Activated CD4-positive, alpha-beta T cell treated with anti-CD3 and anti-CD28 coated beads, Interleukin-2, amount 10 ng/mL, durations not matched to agents 7 days and 5 days (primary cell): Measurements from ENCODE around the gene CCDC12. TPM values are rescaled to one million over a fixed set of nuclear protein-coding genes. Genes with fewer than 3 reads are reported as not detected.

ENCODE experiments used
- CTCF ChIA-PET: fragments of 350-600 bp; sonication (Branson Sonifier 250); formaldehyde crosslinking; loops from one replicate; lab custom pipeline; 2021; ENCODE audit warnings: antibody characterized with exemption; lab: Charles Lee
- POLR2A ChIA-PET: fragments of 350-600 bp; sonication (Branson Sonifier 250); formaldehyde crosslinking; loops from one replicate; lab custom pipeline; 2021; ENCODE audit warnings: antibody characterized with exemption; lab: Charles Lee
- DNase-seq: peaks from one replicate; pipeline ENCODE4 v3.0.0-alpha.2; 2020
- H3K27ac Mint-ChIP-seq: one replicate; pipeline ENCODE4 v1.8.0; 2021; ENCODE audit warnings: mild to moderate bottlenecking, moderate library complexity, mixed read lengths
- H3K27me3 Mint-ChIP-seq: one replicate; pipeline ENCODE4 v1.8.0; 2021; ENCODE audit warnings: mixed read lengths
- H3K36me3 Mint-ChIP-seq: one replicate; pipeline ENCODE4 v1.8.0; 2021; ENCODE audit warnings: low read depth, mixed read lengths
- H3K4me1 Mint-ChIP-seq: one replicate; pipeline ENCODE4 v1.8.0; 2021; ENCODE audit warnings: mixed read lengths
- H3K4me3 Mint-ChIP-seq: one replicate; pipeline ENCODE4 v1.8.0; 2021; ENCODE audit warnings: mild to moderate bottlenecking, moderate library complexity, mixed read lengths
- H3K9me3 Mint-ChIP-seq: one replicate; pipeline ENCODE4 v1.8.0; 2021; ENCODE audit warnings: mixed read lengths
- total RNA-seq, 2 experiments: library from RNA; stranded (reverse); gene quantifications; one replicate each; pipeline ENCODE4 v1.2.3, GENCODE V29; 2021

CCDC12 gene
- total RNA-seq, 2 experiments from 2014 or later: 48.7 to 56.1 TPM

- DNase-seq: no peak
- POLR2A ChIA-PET: no interaction called here
- CTCF ChIA-PET: interaction anchor here (0.6 kb wide), 1 partner anchor 51 kb away, joined by 3 read pairs; no protein-coding TSS in a partner anchor
- Mint-ChIP-seq H3K27ac (peak overlapping the region; percentile 55), H3K4me1 (peaks cover 49% of the 10 kb centered on the region), H3K9me3 (no peaks in the 10 kb centered on the region), H3K4me3 (no peak overlapping the region), H3K36me3 (peaks cover 51% of the 10 kb centered on the region), H3K27me3 (no peaks in the 10 kb centered on the region)
These were observed 14.2 kb upstream of the CCDC12 start for GRCh38 chr3:46990573-46991374.

GRCh38 chr3:46989146-46989810 lies 12.7 kb upstream of the CCDC12 start:
- Mint-ChIP-seq H3K27ac (peak overlapping the region; percentile 86), H3K4me1 (peaks cover 63% of the 10 kb centered on the region), H3K9me3 (no peaks in the 10 kb centered on the region), H3K4me3 (peak overlapping the region; percentile 22), H3K27me3 (no peaks in the 10 kb centered on the region), H3K36me3 (peaks cover 55% of the 10 kb centered on the region)
- ChIA-PET POLR2A (no interaction called here), CTCF (interaction anchor here (0.6 kb wide), 1 partner anchor 19 kb away, joined by 4 read pairs; no protein-coding TSS in a partner anchor)
- DNase-seq: no peak

- DNase-seq: no peak
- ChIA-PET POLR2A (interaction anchor here (0.6 kb wide), 1 partner anchor 35 kb away, joined by 3 read pairs; no protein-coding TSS in a partner anchor), CTCF (interaction anchor here (0.6 to 1.9 kb wide), 2 partner anchors 19 to 41 kb away, joined by 4 to 6 read pairs; no protein-coding TSS in a partner anchor)
- Mint-ChIP-seq H3K4me3 (peak overlapping the region; percentile 73), H3K27ac (peak overlapping the region; percentile 86), H3K27me3 (no peaks in the 10 kb centered on the region), H3K4me1 (peaks cover 66% of the 10 kb centered on the region), H3K9me3 (no peaks in the 10 kb centered on the region), H3K36me3 (peaks cover 52% of the 10 kb centered on the region)
These were observed 12.1 kb upstream of the CCDC12 start for GRCh38 chr3:46988616-46989015.

- Mint-ChIP-seq H3K27ac (peak overlapping the region; percentile 86), H3K36me3 (peaks cover 52% of the 10 kb centered on the region), H3K9me3 (no peaks in the 10 kb centered on the region), H3K27me3 (no peaks in the 10 kb centered on the region), H3K4me1 (peaks cover 69% of the 10 kb centered on the region), H3K4me3 (peak overlapping the region; percentile 73)
- POLR2A ChIA-PET: interaction anchor here (0.5 to 1.0 kb wide), 3 partner anchors 11 to 140 kb away, joined by 3 read pairs; partner anchors contain the start of gene CCDC12
- CTCF ChIA-PET: interaction anchor here (0.5 to 1.9 kb wide), 8 partner anchors 9 to 191 kb away, joined by 3 to 6 read pairs (median 3); partner anchors contain the start of genes CCDC12 and NBEAL2
- peak; percentile 93 for DNase-seq
These were observed 11.3 kb upstream of the CCDC12 start for GRCh38 chr3:46987743-46988401.

GRCh38 chr3:46987319-46987742 lies 10.8 kb upstream of the CCDC12 start:
- H3K4me1 Mint-ChIP-seq: peaks cover 74% of the 10 kb centered on the region
- DNase-seq: no peak
- POLR2A ChIA-PET: interaction anchor here (0.5 to 1.0 kb wide), 3 partner anchors 10 to 140 kb away, joined by 3 read pairs; partner anchors contain the start of gene CCDC12
- H3K9me3 Mint-ChIP-seq: no peaks in the 10 kb centered on the region
- H3K27ac Mint-ChIP-seq: peak overlapping the region; percentile 86
- CTCF ChIA-PET: interaction anchor here (0.5 to 1.9 kb wide), 9 partner anchors 9 to 192 kb away, joined by 3 to 6 read pairs (median 3); partner anchors contain the start of genes CCDC12 and NBEAL2
- peaks cover 53% of the 10 kb centered on the region for H3K36me3 Mint-ChIP-seq
- no peaks in the 10 kb centered on the region for H3K27me3 Mint-ChIP-seq
- H3K4me3 Mint-ChIP-seq: peak overlapping the region; percentile 73

- Mint-ChIP-seq H3K27me3 (no peaks in the 10 kb centered on the region), H3K4me1 (peaks cover 77% of the 10 kb centered on the region), H3K27ac (peak overlapping the region; percentile 86), H3K9me3 (no peaks in the 10 kb centered on the region), H3K36me3 (peaks cover 53% of the 10 kb centered on the region), H3K4me3 (peak overlapping the region; percentile 73)
- ChIA-PET POLR2A (interaction anchor here (0.6 to 1.0 kb wide), 2 partner anchors 10 kb away, joined by 3 read pairs; partner anchors contain the start of gene CCDC12), CTCF (interaction anchor here (0.8 to 1.9 kb wide), 8 partner anchors 8 to 49 kb away, joined by 3 to 6 read pairs (median 3); partner anchors contain the start of genes CCDC12 and NBEAL2)
- no peak for DNase-seq
These were observed 10.3 kb upstream of the CCDC12 start for GRCh38 chr3:46986782-46987310.

GRCh38 chr3:46986055-46986730 lies 9.6 kb upstream of the CCDC12 start:
- no peak for DNase-seq
- H3K4me3 Mint-ChIP-seq: peak overlapping the region; percentile 73
- POLR2A ChIA-PET: no interaction called here
- no peaks in the 10 kb centered on the region for H3K27me3 Mint-ChIP-seq
- peaks cover 83% of the 10 kb centered on the region for H3K4me1 Mint-ChIP-seq
- H3K9me3 Mint-ChIP-seq: no peaks in the 10 kb centered on the region
- CTCF ChIA-PET: interaction anchor here (1.0 kb wide), 1 partner anchor 36 kb away, joined by 3 read pairs; no protein-coding TSS in a partner anchor
- H3K27ac Mint-ChIP-seq: peak overlapping the region; percentile 86
- H3K36me3 Mint-ChIP-seq: peaks cover 49% of the 10 kb centered on the region

- Mint-ChIP-seq H3K27ac (peak overlapping the region; percentile 86), H3K36me3 (peaks cover 43% of the 10 kb centered on the region), H3K9me3 (no peaks in the 10 kb centered on the region), H3K27me3 (no peaks in the 10 kb centered on the region), H3K4me3 (no peak overlapping the region), H3K4me1 (peaks cover 87% of the 10 kb centered on the region)
- POLR2A ChIA-PET: no interaction called here
- CTCF ChIA-PET: interaction anchor here (1.0 to 1.1 kb wide), 2 partner anchors 38 to 267 kb away, joined by 3 read pairs; no protein-coding TSS in a partner anchor
- DNase-seq: no peak
These were observed 9.0 kb upstream of the CCDC12 start for GRCh38 chr3:46985588-46985987.

GRCh38 chr3:46984591-46985459 lies 8.3 kb upstream of the CCDC12 start:
- ChIA-PET POLR2A (interaction anchor here (0.5 kb wide), 1 partner anchor 230 kb away, joined by 3 read pairs; no protein-coding TSS in a partner anchor), CTCF (interaction anchor here (0.8 to 1.5 kb wide), 5 partner anchors 9 to 266 kb away, joined by 3 to 6 read pairs (median 3); no protein-coding TSS in a partner anchor)
- Mint-ChIP-seq H3K9me3 (no peaks in the 10 kb centered on the region), H3K4me1 (peaks cover 80% of the 10 kb centered on the region), H3K27me3 (no peaks in the 10 kb centered on the region), H3K27ac (peak overlapping the region; percentile 80), H3K4me3 (no peak overlapping the region), H3K36me3 (peaks cover 35% of the 10 kb centered on the region)
- no peak for DNase-seq

- Mint-ChIP-seq H3K27me3 (no peaks in the 10 kb centered on the region), H3K4me3 (no peak overlapping the region), H3K4me1 (peaks cover 70% of the 10 kb centered on the region), H3K36me3 (peaks cover 23% of the 10 kb centered on the region), H3K27ac (peak overlapping the region; percentile 83), H3K9me3 (no peaks in the 10 kb centered on the region)
- ChIA-PET POLR2A (no interaction called here), CTCF (interaction anchor here (1.1 to 1.8 kb wide), 3 partner anchors 27 to 59 kb away, joined by 3 to 6 read pairs (median 3); no protein-coding TSS in a partner anchor)
- no peak for DNase-seq
These were observed 6.0 kb upstream of the CCDC12 start for GRCh38 chr3:46982546-46982945.
